Measurements from ENCODE around the gene HOXA11.
A peak's percentile ranks its signal among the peaks of the same experiment; 100 is the strongest.

The HOXA11 gene

DNA sequence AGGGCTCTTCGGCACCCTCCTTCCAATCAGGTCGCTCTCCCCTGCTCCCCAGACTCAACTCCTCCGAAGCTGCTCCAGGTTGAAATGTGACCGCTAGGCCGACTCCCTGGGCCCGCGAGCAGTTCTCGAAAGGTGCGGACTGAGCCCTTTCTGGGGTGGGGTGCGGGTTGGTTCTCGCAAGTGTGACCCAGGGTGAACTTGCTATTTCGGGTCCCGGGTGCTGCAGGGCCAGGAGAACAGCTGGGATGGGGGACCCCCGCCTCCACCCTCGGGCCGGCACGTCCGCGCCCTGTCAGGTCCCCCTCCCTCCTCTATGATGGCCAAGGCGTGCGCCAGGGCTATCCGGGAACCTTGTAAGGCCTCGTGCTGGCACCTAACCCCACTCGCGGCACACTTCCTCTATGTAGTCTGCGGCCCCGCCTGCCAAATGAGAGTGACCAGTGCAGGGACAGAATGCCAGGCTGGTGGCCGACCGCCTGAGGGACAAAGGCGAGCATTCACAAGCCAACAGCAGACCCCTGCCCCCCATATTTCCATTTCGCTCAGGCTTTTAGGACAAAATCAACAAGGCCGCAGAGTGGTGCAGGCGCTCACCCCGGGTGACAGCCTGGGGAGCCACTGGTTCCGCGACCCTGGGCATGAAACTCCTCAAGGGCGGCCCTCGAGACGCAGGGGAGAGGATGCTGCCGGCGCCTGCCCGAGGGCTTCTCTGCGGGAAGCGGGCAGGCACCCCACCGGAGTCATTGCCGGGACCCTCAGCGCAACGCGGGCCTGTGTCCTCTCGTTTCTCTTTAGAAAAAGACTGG lies 28.6 kb upstream of the HOXA11 start:
- Histone ChIP-seq H3K9me3 (replicated peaks; ENCODE audit: low read length) (no peaks in the 10 kb centered on the region), H3K36me3 (ENCODE audit: insufficient read depth, low read length) (no peaks in the 10 kb centered on the region), H3K9ac (ENCODE audit: low read depth, low read length) (no peak overlapping the region), H3K4me1 (ENCODE audit: control insufficient read depth, insufficient read depth, low read length) (no peaks in the 10 kb centered on the region), H3K27me3 (ENCODE audit: control insufficient read depth, insufficient read depth, low read length) (peaks cover 45% of the 10 kb centered on the region), H3K4me3 (ENCODE audit: low read length) (no peak overlapping the region), H3K4me2 (ENCODE audit: low read length) (no peak overlapping the region)

DNA sequence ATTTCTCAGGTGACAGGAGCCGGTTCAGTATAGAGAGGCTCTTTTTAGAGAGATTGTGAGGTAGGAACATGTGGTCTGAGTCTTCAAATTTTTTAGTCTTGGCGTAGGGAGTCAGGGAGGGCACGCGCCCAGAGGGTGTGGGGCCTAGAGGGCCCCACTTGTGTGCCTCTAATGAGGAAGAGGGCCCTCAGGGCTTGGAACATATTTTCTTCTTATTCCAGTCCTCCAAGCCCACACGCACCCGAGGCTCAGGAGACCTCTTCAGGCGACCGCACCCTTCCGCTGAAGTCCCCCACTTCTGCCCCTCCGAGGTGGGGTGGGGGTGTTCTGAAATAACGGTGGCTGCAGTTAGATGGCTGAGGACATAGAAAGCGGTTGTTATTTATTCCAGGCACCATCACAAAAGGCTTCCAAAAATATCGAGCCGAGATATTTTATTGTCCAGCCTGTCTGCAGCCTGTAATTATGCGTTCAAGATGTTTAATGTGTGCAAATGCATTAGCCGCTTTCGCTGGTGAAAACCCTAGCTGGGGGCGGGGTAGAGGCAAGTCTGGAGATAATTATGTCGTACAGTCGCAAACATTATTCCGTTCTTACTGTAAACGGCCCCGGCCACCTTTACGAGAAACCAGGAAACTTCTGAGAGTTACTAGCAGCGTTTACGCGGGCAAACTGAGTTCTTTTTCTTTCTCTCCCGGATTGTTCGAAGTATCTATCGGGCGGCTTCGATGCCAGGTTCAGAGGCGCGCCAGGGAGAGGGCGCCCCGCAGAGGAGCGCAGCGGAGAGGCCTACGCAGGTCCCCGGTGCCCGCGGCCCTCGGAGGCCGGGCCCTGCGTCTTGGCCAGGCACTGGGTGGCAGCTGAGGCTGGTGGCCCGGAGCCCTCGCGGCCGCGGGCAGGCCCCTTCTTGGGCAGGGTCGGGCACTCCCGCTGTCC lies 27.7 kb upstream of the HOXA11 start:
- H3K27me3 ChIP-seq (ENCODE audit: control insufficient read depth, insufficient read depth, low read length), result peaks cover 43% of the 10 kb centered on the region
- H3K4me2 ChIP-seq (ENCODE audit: low read length), result no peak overlapping the region
- H3K4me3 ChIP-seq (ENCODE audit: low read length), result no peak overlapping the region
- H3K36me3 ChIP-seq (ENCODE audit: insufficient read depth, low read length), result no peaks in the 10 kb centered on the region
- H3K9ac ChIP-seq (ENCODE audit: low read depth, low read length), result no peak overlapping the region
- no peaks in the 10 kb centered on the region for H3K4me1 ChIP-seq (ENCODE audit: control insufficient read depth, insufficient read depth, low read length)
- no peaks in the 10 kb centered on the region for H3K9me3 ChIP-seq (replicated peaks; ENCODE audit: low read length)

DNA sequence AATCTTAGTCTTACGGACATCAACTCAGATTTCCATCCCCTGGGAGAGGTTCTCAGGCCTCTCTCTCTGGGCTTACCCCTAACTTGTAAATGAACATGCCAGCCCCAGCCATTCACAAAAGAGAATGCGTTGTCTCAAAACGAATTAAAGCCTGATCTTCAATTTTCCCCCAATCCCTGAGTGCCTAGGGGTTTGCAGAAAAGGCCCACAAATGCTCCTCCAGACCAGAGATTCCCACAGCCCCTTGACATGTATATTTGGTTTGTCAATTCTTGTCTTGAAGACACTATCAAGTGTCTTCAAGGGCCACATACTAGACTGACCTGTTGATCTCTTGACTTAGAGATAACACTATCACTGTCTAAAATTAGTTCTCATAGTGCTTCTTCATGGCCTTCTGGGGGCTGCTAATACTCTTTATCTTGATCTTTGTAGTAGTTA lies 26.8 kb upstream of the HOXA11 start:
- Histone ChIP-seq H3K4me2 (ENCODE audit: low read length) (no peak overlapping the region), H3K9ac (ENCODE audit: low read depth, low read length) (no peak overlapping the region), H3K4me3 (ENCODE audit: low read length) (no peak overlapping the region), H3K36me3 (ENCODE audit: insufficient read depth, low read length) (no peaks in the 10 kb centered on the region), H3K27me3 (ENCODE audit: control insufficient read depth, insufficient read depth, low read length) (peaks cover 42% of the 10 kb centered on the region), H3K4me1 (ENCODE audit: control insufficient read depth, insufficient read depth, low read length) (no peaks in the 10 kb centered on the region), H3K9me3 (replicated peaks; ENCODE audit: low read length) (no peaks in the 10 kb centered on the region)

DNA sequence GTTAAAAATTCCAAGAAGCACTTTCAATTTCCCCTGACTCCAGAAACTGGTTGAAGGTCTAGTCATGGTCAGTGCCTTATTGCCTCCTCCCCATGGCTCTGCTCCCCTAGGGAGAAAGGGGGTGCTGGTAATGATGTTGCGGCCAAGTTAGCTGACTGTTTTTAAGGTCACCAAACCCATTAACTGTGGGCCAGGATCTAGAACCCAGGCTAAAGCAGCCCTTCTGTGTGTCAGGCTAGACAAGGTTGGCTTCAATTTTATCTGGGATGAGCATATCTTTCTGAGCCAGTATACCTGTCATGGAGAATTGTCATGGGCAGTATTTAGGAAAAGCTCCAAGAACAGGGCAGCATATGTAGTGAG lies 26.0 kb upstream of the HOXA11 start:
- Histone ChIP-seq H3K4me1 (ENCODE audit: control insufficient read depth, insufficient read depth, low read length) (no peaks in the 10 kb centered on the region), H3K27me3 (ENCODE audit: control insufficient read depth, insufficient read depth, low read length) (peaks cover 35% of the 10 kb centered on the region), H3K9ac (ENCODE audit: low read depth, low read length) (no peak overlapping the region), H3K4me2 (ENCODE audit: low read length) (no peak overlapping the region), H3K4me3 (ENCODE audit: low read length) (no peak overlapping the region), H3K36me3 (ENCODE audit: insufficient read depth, low read length) (no peaks in the 10 kb centered on the region), H3K9me3 (replicated peaks; ENCODE audit: low read length) (no peaks in the 10 kb centered on the region)

DNA sequence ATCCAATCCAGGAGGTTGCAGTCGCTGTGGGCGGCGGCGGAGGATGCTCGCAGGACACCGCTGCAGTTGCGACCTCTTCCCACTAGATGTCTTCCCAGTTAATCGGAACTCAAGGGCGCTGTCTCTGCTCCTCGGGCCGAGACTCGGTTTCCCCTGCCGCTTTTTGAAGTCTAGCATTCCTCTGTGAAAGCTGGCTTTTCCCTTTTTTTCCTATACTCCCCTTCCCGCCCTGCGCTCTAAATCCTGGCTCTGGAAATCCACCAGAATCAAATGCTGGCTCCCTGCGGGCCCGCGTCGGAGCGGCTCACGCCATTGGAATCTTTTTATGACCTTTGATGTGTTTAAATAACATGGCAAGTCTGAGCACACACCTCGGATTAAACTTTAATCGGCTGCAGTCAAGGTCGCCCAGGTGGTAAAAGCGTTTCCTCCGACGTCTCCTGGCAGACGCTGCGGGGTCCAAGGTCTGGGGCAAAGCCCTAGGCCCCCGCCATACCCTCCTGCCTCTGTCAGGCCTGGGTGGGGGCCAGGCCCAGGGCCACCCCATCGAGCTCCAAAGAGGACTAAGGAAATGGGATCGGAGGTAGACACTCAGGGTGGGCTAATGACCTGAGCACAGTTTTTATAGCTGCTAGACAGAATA lies 25.5 kb upstream of the HOXA11 start:
- H3K4me2 ChIP-seq (ENCODE audit: low read length), result peak overlapping the region; percentile 75
- no peak overlapping the region for H3K4me3 ChIP-seq (ENCODE audit: low read length)
- H3K4me1 ChIP-seq (ENCODE audit: control insufficient read depth, insufficient read depth, low read length), result no peaks in the 10 kb centered on the region
- H3K9ac ChIP-seq (ENCODE audit: low read depth, low read length), result no peak overlapping the region
- H3K36me3 ChIP-seq (ENCODE audit: insufficient read depth, low read length), result no peaks in the 10 kb centered on the region
- peaks cover 35% of the 10 kb centered on the region for H3K27me3 ChIP-seq (ENCODE audit: control insufficient read depth, insufficient read depth, low read length)
- no peaks in the 10 kb centered on the region for H3K9me3 ChIP-seq (replicated peaks; ENCODE audit: low read length)

DNA sequence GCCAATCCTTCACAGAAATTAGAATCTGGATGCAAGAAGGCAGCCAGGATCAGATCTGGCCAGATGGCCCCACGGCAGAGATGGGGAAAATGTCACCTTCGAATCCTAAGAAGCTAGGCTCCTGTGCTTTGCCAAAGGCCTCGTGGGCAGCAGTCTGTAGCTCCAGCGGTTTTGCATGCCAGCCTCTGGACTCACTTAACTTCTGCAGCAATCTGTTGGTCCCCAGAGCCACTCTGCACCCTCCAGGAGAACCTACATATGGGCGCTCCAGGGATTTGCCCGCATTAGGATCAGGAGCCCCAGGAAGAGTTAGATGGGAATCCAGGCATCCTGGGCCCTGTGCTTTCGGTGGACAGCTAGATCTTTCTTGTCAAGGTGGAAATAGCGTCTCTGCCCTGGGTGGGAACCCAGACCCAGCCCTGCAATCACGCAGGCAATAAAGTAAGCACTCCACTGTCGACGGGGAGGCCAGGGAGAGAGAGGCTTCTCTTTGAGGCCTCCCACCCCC lies 25.0 kb upstream of the HOXA11 start:
- H3K9me3 ChIP-seq (replicated peaks; ENCODE audit: low read length), result no peaks in the 10 kb centered on the region
- H3K36me3 ChIP-seq (ENCODE audit: insufficient read depth, low read length), result no peaks in the 10 kb centered on the region
- H3K4me1 ChIP-seq (ENCODE audit: control insufficient read depth, insufficient read depth, low read length), result no peaks in the 10 kb centered on the region
- H3K4me2 ChIP-seq (ENCODE audit: low read length), result no peak overlapping the region
- no peak overlapping the region for H3K9ac ChIP-seq (ENCODE audit: low read depth, low read length)
- peaks cover 37% of the 10 kb centered on the region for H3K27me3 ChIP-seq (ENCODE audit: control insufficient read depth, insufficient read depth, low read length)
- no peak overlapping the region for H3K4me3 ChIP-seq (ENCODE audit: low read length)

DNA sequence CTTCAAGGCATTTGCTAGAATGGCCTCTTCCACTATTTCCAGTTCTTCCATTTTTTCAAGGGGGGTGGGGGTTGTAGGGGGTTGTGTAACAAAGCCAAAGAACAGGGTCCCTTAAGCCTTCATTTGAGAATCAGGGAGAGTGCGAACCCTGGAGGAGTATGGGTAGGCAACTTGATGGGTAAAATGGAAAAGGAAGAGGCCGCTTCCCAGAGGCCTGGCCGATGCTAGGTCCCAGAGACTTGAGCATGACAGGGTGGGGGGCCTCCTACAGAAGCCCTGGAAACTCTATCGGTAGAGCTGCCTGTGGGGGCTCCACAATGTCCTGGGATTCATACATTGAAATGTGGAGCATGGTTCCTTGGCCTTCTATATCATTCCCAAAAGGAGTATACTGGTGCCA lies 24.0 kb upstream of the HOXA11 start:
- H3K4me3 ChIP-seq (ENCODE audit: low read length), result no peak overlapping the region
- H3K36me3 ChIP-seq (ENCODE audit: insufficient read depth, low read length), result no peaks in the 10 kb centered on the region
- peaks cover 38% of the 10 kb centered on the region for H3K27me3 ChIP-seq (ENCODE audit: control insufficient read depth, insufficient read depth, low read length)
- no peak overlapping the region for H3K4me2 ChIP-seq (ENCODE audit: low read length)
- H3K9me3 ChIP-seq (replicated peaks; ENCODE audit: low read length), result no peaks in the 10 kb centered on the region
- no peaks in the 10 kb centered on the region for H3K4me1 ChIP-seq (ENCODE audit: control insufficient read depth, insufficient read depth, low read length)
- H3K9ac ChIP-seq (ENCODE audit: low read depth, low read length), result no peak overlapping the region

DNA sequence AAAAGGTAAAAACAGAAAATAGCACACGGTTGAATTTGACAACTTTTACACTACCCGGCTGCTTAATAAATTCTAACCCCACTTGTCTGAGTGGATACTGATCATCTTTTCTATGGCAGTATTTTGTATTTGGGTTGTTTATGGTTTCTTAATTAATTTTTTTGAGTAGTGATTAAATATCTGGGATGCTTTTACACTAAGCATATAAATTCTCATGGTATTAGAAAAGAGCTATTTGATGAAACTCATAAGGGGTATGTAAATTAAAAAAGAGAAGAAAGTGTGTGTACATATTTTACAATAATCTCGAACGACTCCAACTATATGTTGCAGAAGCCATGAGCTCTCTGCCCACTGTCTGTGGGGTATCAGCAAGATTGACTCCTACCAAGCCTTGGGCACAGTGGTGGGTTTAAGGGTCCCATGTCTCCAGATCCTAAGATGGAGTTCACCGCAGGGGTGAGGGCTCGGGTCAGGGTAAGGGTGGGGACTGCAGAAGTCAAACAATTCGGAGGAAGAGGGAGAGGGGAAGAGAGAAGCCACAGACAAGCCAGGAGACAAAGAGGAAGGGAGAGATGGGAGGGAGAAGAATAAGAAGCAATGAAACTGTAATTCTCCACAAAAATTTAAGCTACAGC lies 22.4 kb upstream of the HOXA11 start:
- H3K27me3 ChIP-seq (ENCODE audit: control insufficient read depth, insufficient read depth, low read length), result peaks cover 49% of the 10 kb centered on the region

DNA sequence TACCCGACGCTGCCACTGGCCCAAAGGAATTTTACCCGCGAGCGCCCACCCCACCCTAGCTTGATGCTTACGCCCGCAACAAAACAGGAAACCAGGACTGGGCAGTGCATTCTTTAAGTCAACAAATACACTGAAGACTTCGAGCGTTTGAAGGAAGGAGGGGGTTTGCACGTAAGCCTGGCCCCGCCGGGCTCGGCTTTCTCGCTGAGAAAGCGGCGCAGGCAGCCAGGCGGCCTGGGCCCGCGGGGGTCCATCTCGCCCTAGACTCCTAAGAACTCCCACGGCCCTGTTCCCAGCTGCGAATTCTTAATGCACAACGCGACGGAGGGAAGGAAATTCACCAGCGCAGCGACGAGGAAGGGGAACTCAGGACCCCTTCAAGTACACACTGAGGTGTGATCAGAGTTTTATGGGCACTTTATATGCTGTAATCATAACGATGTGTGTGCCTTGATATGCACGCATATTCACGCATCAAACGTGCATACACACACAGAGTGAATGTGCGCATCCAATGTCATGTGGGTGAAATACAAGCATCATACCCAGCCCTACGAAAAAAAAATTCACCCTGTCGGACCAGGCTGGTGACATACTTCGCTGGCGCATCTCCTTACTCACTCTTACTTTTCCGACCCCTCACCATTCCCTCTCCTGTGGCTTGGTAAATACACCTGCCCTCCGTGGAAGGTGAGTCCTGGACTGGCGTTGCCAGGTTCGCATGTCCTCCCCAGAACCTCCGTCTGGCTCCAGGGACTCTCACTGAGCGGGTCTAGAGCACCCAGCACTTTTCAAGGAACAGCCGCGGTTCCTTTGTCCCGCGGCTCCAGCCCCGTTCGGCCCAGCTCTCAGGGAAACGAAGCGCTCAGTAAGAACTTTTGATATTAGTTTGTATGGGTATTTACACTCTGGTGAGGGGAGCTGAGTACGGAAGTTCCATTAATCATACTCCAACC lies 20.6 kb upstream of the HOXA11 start:
- no peaks in the 10 kb centered on the region for H3K36me3 ChIP-seq (ENCODE audit: insufficient read depth, low read length)
- H3K4me1 ChIP-seq (ENCODE audit: control insufficient read depth, insufficient read depth, low read length), result peaks cover 8% of the 10 kb centered on the region
- no peak overlapping the region for H3K9ac ChIP-seq (ENCODE audit: low read depth, low read length)
- peaks cover 43% of the 10 kb centered on the region for H3K27me3 ChIP-seq (ENCODE audit: control insufficient read depth, insufficient read depth, low read length)
- H3K9me3 ChIP-seq (replicated peaks; ENCODE audit: low read length), result no peaks in the 10 kb centered on the region
- peak overlapping the region; percentile 56 for H3K4me3 ChIP-seq (ENCODE audit: low read length)
- peak overlapping the region; percentile 75 for H3K4me2 ChIP-seq (ENCODE audit: low read length)

More for the DNA sequence above, 22.4 kb upstream of the HOXA11 start:
- H3K4me1 ChIP-seq (ENCODE audit: control insufficient read depth, insufficient read depth, low read length), result no peaks in the 10 kb centered on the region
- H3K9me3 ChIP-seq (replicated peaks; ENCODE audit: low read length), result no peaks in the 10 kb centered on the region
- H3K4me3 ChIP-seq (ENCODE audit: low read length), result no peak overlapping the region
- H3K36me3 ChIP-seq (ENCODE audit: insufficient read depth, low read length), result no peaks in the 10 kb centered on the region
- no peak overlapping the region for H3K9ac ChIP-seq (ENCODE audit: low read depth, low read length)
- no peak overlapping the region for H3K4me2 ChIP-seq (ENCODE audit: low read length)

DNA sequence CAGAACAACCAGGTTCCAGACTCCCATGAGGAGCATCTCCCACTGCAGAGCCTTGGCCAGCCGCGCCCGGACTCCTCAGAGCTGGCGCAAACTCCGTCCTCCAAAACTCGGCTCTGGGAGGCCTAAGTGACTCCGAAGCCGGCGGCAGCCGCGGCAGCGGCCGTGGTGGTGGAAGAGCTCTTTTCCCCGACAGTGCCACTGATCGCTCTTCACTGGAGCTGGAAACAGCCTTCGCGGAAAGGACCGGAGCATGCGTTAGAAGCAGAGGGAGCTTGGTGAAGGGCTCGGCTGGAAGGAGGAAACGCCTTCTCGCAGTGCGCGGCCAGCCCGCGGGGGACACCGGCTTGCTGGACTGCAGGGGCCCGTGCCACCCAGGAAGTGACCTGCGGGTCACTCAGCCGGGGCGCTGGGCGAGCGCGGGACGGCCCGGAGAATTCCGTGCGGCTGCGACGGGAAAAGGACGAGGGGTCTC lies 19.9 kb upstream of the HOXA11 start:
- Histone ChIP-seq H3K4me1 (ENCODE audit: control insufficient read depth, insufficient read depth, low read length) (peaks cover 12% of the 10 kb centered on the region), H3K9me3 (replicated peaks; ENCODE audit: low read length) (no peaks in the 10 kb centered on the region), H3K36me3 (ENCODE audit: insufficient read depth, low read length) (no peaks in the 10 kb centered on the region), H3K4me3 (ENCODE audit: low read length) (peak overlapping the region; percentile 56), H3K27me3 (ENCODE audit: control insufficient read depth, insufficient read depth, low read length) (peaks cover 43% of the 10 kb centered on the region), H3K9ac (ENCODE audit: low read depth, low read length) (no peak overlapping the region), H3K4me2 (ENCODE audit: low read length) (peak overlapping the region; percentile 75)

All from skeletal muscle satellite cell (primary cell).